HEK293 (cell line): ENCODE measurements around the gene ARSJ.

Experiments used
- CTCF ChIP-seq: fragments of 450-650 bp; formaldehyde crosslinking; IDR thresholded peaks from 2 replicates; pipeline ENCODE4 v1.5.1; 2016; ENCODE audit warnings: missing biosample characterization, missing genetic modification characterization
- FEZF1 ChIP-seq: fragments of 450-650 bp; formaldehyde crosslinking; IDR thresholded peaks from 2 replicates; pipeline ENCODE4 v1.5.1; 2016; ENCODE audit warnings: missing biosample characterization, missing genetic modification characterization
- IKZF3 ChIP-seq: fragments of 450-650 bp; IDR thresholded peaks from 2 replicates; pipeline ENCODE4 v1.5.0; 2018; ENCODE audit warnings: missing biosample characterization, mild to moderate bottlenecking, missing genetic modification characterization, moderate library complexity
- ZNF16 ChIP-seq: fragments of 450-650 bp; formaldehyde crosslinking; IDR thresholded peaks from 2 replicates; pipeline ENCODE4 v1.5.1; 2016; ENCODE audit warnings: low read depth, missing biosample characterization, missing genetic modification characterization
- ZNF280D ChIP-seq: fragments of 450-650 bp; formaldehyde crosslinking; IDR thresholded peaks from 2 replicates; pipeline ENCODE4 v1.5.1; 2016; ENCODE audit warnings: missing biosample characterization, missing genetic modification characterization
- ZNF626 ChIP-seq: fragments of 450-650 bp; sonication (Bioruptor Pico); formaldehyde crosslinking; IDR thresholded peaks from 2 replicates; pipeline ENCODE4 v1.5.1; 2018; ENCODE audit warnings: missing biosample characterization, missing genetic modification characterization, inconsistent platforms
- ZNF660 ChIP-seq: fragments of 450-650 bp; IDR thresholded peaks from 2 replicates; pipeline ENCODE4 v1.5.1; 2018; ENCODE audit warnings: missing biosample characterization, mild to moderate bottlenecking, missing genetic modification characterization

- TF ChIP-seq CTCF = no peak
- no peak for TF ChIP-seq ZNF626 (tag by site-specific recombination)
- no peak for TF ChIP-seq ZNF660
- no peak for TF ChIP-seq ZNF16
- TF ChIP-seq FEZF1 (tag by site-specific recombination) = no peak
- no peak for TF ChIP-seq IKZF3 (tag by site-specific recombination)
- no peak for TF ChIP-seq ZNF280D (tag by site-specific recombination)
Measured at GRCh38 chr4:113978105-113978504, 1.3 kb downstream of the ARSJ start.
